ENCODE measurements around the gene PPRC1. TPM values are rescaled to one million over a fixed set of nuclear protein-coding genes. Genes with fewer than 3 reads are reported as not detected.

PPRC1 gene, protein sequence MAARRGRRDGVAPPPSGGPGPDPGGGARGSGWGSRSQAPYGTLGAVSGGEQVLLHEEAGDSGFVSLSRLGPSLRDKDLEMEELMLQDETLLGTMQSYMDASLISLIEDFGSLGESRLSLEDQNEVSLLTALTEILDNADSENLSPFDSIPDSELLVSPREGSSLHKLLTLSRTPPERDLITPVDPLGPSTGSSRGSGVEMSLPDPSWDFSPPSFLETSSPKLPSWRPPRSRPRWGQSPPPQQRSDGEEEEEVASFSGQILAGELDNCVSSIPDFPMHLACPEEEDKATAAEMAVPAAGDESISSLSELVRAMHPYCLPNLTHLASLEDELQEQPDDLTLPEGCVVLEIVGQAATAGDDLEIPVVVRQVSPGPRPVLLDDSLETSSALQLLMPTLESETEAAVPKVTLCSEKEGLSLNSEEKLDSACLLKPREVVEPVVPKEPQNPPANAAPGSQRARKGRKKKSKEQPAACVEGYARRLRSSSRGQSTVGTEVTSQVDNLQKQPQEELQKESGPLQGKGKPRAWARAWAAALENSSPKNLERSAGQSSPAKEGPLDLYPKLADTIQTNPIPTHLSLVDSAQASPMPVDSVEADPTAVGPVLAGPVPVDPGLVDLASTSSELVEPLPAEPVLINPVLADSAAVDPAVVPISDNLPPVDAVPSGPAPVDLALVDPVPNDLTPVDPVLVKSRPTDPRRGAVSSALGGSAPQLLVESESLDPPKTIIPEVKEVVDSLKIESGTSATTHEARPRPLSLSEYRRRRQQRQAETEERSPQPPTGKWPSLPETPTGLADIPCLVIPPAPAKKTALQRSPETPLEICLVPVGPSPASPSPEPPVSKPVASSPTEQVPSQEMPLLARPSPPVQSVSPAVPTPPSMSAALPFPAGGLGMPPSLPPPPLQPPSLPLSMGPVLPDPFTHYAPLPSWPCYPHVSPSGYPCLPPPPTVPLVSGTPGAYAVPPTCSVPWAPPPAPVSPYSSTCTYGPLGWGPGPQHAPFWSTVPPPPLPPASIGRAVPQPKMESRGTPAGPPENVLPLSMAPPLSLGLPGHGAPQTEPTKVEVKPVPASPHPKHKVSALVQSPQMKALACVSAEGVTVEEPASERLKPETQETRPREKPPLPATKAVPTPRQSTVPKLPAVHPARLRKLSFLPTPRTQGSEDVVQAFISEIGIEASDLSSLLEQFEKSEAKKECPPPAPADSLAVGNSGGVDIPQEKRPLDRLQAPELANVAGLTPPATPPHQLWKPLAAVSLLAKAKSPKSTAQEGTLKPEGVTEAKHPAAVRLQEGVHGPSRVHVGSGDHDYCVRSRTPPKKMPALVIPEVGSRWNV (N-terminal part only)
- total RNA-seq, result 22.1 and 34.4 TPM in 2 replicates

DNA sequence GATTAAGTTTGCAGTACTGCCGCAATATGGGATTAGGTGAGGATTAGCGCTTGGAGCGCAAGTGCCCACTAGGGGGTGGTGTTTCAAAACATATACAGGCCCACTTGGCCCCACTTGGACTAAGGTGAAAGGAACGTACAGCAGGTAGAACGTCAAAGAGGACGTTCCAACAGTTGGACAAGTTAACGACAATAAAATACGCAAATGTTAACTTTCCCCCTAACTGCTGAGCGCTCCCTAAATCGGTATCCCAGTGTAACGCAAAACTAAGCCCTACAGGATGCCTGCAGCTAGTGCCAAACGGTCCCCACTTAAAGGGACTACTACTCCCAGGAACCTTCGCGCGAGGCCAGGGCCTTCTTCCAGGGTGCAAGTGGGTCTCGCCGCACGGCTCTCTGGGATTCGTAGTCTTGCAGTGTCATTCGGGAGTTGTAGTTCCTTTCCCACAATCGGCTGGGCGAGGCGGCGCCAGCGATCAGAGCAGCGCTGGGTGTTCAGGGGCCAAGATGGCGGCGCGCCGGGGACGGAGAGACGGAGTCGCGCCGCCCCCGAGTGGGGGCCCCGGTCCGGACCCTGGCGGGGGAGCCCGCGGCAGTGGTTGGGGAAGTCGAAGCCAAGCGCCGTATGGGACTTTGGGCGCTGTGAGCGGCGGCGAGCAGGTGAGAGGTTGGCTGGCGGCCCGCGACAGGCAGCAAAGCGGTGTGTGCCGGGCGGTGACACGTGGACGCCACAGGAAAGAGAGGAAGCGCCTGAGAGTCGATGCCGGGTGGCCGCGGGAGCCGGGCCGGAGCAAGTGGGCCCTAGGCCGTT, at the start of gene PPRC1:
TSS of gene PPRC1 (plus strand) at position 478 of the 810 bp plus-strand sequence. CDS start at position 507, 29 bp downstream.

DNA sequence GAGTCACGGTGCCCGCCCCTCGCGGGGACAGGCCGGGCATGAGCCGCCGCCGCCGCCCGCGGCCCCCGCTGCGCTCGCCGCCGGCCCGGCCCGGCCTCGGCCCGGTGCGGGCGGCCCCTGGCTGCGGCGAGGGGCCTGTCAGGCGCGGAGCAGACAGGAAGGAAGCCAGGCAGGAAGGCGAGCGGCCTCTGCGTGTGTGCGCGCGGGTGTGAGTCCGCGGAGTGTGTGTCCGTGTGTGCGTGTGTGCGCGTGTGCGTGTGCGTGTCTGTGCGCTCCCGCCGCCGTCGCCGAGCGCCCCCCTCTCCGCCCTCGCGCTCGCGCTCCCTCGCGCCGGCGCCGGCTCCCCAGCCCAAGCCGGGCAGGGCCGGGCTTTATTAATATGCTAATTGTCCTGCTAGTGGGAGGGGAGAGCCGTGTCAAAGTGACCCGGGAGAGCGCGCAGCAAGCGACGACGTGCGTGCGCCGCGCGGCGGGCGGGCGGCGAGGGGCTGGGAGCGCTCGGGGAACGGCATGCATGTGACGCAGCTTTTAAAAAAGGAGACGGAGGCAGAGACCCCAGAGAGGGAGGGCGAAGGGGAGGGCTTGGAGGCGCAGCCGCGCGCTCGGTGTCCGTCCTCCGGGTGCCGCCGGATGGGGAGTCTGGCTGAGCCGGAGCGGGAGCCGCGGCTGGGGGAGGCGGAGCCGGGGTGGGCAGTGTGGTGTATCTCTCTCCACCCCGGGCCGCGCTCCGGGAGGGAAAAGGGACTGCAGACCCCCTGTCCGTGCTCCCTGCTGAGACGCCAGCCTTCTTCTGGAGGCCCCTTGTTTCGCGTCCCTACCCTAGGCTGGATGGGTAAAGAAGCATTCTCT, 12.5 kb upstream of the PPRC1 start, which contains the start of gene LDB1:
TSS of gene LDB1 (minus strand) at position 227 of the 849 bp plus-strand sequence. CDS start 258 bp downstream, outside the sequence.

DNA sequence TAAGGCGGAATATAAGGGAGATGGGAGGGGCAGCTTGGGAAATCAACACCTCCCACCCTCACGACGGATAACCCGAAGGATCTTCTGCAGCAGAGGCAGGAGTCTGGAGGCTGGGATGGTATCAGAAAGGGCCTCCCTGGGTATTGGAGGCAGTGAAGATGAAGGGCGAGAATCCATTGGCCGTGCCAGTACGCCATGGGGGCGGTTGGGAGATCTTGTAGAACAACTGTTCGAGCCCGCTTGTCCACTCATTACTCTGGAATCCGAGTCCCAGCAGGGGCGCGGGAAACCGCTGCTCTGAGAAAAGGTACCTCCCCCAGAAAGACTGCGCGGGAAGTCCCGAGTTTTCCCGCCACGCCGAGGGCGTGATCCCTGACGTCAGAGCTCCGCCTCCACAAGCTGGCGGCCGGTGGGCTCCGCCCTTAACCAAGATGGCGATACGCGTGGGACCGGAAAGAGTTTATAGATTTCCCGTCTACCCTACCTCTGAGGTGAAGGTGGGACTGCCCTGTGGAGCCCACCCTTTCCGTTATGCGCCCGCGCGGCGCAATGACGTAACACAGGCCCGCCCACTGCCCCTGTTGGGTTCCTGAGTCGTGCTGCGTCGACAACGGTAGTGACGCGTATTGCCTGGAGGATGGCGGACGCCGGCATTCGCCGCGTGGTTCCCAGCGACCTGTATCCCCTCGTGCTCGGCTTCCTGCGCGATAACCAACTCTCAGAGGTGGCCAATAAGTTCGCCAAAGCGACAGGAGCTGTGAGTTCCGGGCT, 19.1 kb downstream of the PPRC1 start, which contains the start of gene NOLC1:
TSS of gene NOLC1 (plus strand) at position 616 of the 771 bp plus-strand sequence. CDS start at position 638, 22 bp downstream.

Small RNA genes within 50 kb of the gene (small RNA-seq; reads per million reads assigned to genes)
- gene AL500527.1 (ENCODE audit: low replicate concordance) (not detected), gene AL500527.2 (ENCODE audit: low replicate concordance) (not detected)

Other genes starting within 250 kb of the PPRC1 start
- 9.2 and 10.5 TPM in 2 replicates for gene ARMH3, start 76.9 kb upstream of the PPRC1 start, total RNA-seq
- 26.9 and 38.9 TPM in 2 replicates for gene HPS6, start 67.7 kb upstream of the PPRC1 start, total RNA-seq
- 55.8 and 72.9 TPM in 2 replicates for gene LDB1, start 12.7 kb upstream of the PPRC1 start, total RNA-seq
- 46.5 and 56.2 TPM in 2 replicates for gene NOLC1, start 19.3 kb downstream of the PPRC1 start, total RNA-seq
- 0.66 and 0.72 TPM in 2 replicates for gene ELOVL3, start 93.3 kb downstream of the PPRC1 start, total RNA-seq
- gene PITX3, start 108.5 kb downstream of the PPRC1 start, total RNA-seq, result not detected in 2 replicates
- gene GBF1, start 112.5 kb downstream of the PPRC1 start, total RNA-seq, result 46.0 and 74.6 TPM in 2 replicates

Data from placental pericyte (primary cell).